Ascending aorta (tissue), 2 donors: ENCODE results near the gene STIM2. TPM values are rescaled to one million over a fixed set of nuclear protein-coding genes. Genes with fewer than 3 reads are reported as not detected.

Experiments used
- DNase-seq, 2 donors: peaks; one replicate each; pipeline ENCODE4 v3.0.0-alpha.2; 2019; ENCODE audit warnings: low spot score in 2 of 2
- H3K27ac ChIP-seq, 2 donors: fragments of 200-600 bp; sonication (generic); one replicate each; pipeline ENCODE4 v1.5.1; 2016 to 2017; ENCODE audit warnings: mild to moderate bottlenecking in 1 of 2
- H3K27me3 ChIP-seq: fragments of 200-600 bp; sonication (generic); one replicate; pipeline ENCODE4 v1.5.1; 2017
- H3K36me3 ChIP-seq, 2 donors: fragments of 200-600 bp; sonication (generic); one replicate each; pipeline ENCODE4 v1.5.1; 2016
- H3K4me1 ChIP-seq, 2 donors: fragments of 200-600 bp; sonication (generic); one replicate each; pipeline ENCODE4 v1.5.1; 2016 to 2017; ENCODE audit warnings: mild to moderate bottlenecking in 1 of 2
- H3K4me3 ChIP-seq, 2 donors: fragments of 200-600 bp; sonication (generic); one replicate each; pipeline ENCODE4 v1.5.1; 2016 to 2017; ENCODE audit warnings: mild to moderate bottlenecking in 1 of 2
- H3K9me3 ChIP-seq, 2 donors: fragments of 200-600 bp; sonication (generic); one replicate each; pipeline ENCODE4 v1.5.1; 2016
- CTCF ChIP-seq, 3 experiments: fragments of 200-600 bp in 2 of 3; fragments of 450-650 bp in 1 of 3; sonication (generic) in 2 of 3; IDR thresholded peaks; one replicate each; pipeline ENCODE4 v1.5.1; 2016 to 2019; ENCODE audit warnings: antibody characterized with exemption in 3 of 3, mild to moderate bottlenecking in 1 of 3, moderate library complexity in 1 of 3
- intact Hi-C: fragments of 100-400 bp; cut with DNase I; formaldehyde crosslinking; loops from one replicate; pipeline ENCODE4 v1.15.1; 2023
- total RNA-seq: library from RNA; depleted of rRNA; stranded (reverse); fragments of >200 nt; gene quantifications from one replicate; pipeline ENCODE4 v1.1.0, GENCODE V29; 2016

Gene STIM2
- total RNA-seq, 1 donor from 2014 or later: 17.2 TPM

DNA sequence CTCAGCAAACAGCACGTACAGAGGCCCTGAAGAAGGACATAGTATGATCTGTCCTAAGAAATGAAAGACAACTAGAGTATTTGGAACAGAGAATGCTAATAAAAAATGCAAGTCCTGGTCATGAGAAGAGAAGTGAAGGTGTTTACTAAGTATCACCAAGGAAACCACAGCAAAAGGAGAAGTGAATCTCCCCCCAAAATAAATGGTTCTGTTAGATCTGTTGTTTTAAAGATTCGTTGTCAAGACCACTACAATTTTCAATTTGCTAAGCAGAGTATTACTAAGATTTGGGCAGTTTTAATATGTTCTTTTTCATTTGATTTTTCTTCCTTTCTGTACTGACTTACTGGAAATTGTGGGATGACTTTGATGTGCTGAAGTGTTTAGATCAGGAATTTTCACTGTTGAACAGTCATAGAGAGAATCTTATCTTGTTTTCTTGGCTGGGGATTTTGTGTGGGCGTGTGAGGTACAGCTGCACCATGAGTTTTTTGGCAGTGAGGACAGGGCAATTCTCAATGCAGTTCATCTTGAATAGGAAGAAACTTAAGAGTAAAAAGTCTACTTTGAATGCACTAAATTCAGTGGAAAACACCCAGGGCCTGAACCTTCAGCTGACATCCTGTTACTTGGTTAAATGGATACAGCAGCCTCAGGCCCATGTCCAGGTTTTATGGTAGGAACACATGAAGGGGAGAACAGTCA lies 132.2 kb downstream of the STIM2 start:
- no peak overlapping the region for H3K27ac ChIP-seq
- intact Hi-C loops: no loop called here
- H3K36me3 ChIP-seq: no peaks in the 10 kb centered on the region
- H3K4me1 ChIP-seq: peaks cover 0 to 7% of the 10 kb centered on the region in 2 donors
- H3K4me3 ChIP-seq: no peak overlapping the region
- no peaks in the 10 kb centered on the region for H3K27me3 ChIP-seq
- H3K9me3 ChIP-seq: no peaks in the 10 kb centered on the region
- no peak for TF ChIP-seq CTCF (IDR thresholded peaks at IDR 0.05)
- DNase-seq: no peak

DNA sequence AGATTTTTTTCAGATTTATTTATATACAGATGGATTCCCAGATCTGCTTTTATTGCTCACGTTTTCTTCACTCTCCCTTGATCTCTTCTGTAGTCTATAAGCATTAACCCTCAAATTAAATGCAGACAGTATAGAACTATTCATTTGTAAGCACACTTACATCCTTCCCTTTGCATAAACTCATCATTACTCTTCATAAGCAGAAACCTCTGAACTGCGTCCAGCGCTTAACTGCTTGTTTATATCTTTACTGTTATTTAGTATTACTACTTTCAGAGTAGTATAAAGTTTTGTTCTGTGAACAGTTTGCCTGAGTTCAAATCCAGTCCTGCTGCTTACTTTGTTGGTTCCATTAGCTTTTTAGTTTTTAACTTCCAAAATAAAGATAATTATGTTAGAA lies 132.9 kb downstream of the STIM2 start:
- Histone ChIP-seq H3K27ac (no peak overlapping the region), H3K9me3 (no peaks in the 10 kb centered on the region), H3K36me3 (no peaks in the 10 kb centered on the region), H3K4me1 (peaks cover 0 to 7% of the 10 kb centered on the region in 2 donors), H3K4me3 (no peak overlapping the region), H3K27me3 (no peaks in the 10 kb centered on the region)
- intact Hi-C loops: no loop called here
- no peak for TF ChIP-seq CTCF (IDR thresholded peaks at IDR 0.05)
- no peak for DNase-seq

DNA sequence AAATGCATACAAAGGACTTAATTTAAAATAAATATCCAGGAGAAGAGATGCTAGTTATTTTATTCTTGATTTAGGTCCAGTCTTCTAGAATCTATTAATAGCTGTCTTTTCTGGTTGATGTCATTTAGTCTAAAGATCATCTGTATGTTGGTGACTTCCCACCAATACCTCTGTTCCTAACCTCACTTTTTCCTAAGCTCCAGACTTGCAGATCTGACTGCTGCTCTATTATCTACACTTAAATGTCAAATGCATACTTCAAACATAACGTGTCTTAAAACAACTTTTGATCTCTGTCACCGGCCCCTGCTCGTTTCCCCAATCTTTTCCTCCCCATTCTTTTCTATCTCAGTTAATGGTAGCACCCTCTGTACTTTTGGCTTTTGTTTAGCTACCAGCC lies 133.3 kb downstream of the STIM2 start:
- intact Hi-C loops: no loop called here

GRCh38 chr4:26995316-26995715 lies 134.7 kb downstream of the STIM2 start:
- H3K27ac ChIP-seq: no peak overlapping the region
- no peak overlapping the region for H3K4me3 ChIP-seq
- no peaks in the 10 kb centered on the region for H3K9me3 ChIP-seq
- no peak for TF ChIP-seq CTCF (IDR thresholded peaks at IDR 0.05)
- intact Hi-C loops: no loop called here
- no peaks in the 10 kb centered on the region for H3K36me3 ChIP-seq
- no peaks in the 10 kb centered on the region for H3K27me3 ChIP-seq
- H3K4me1 ChIP-seq: peaks cover 0 to 7% of the 10 kb centered on the region in 2 donors
- DNase-seq: no peak

More for the DNA sequence above, 133.3 kb downstream of the STIM2 start:
- Histone ChIP-seq H3K36me3 (no peaks in the 10 kb centered on the region), H3K27ac (no peak overlapping the region), H3K4me3 (no peak overlapping the region), H3K9me3 (no peaks in the 10 kb centered on the region), H3K27me3 (no peaks in the 10 kb centered on the region), H3K4me1 (peaks cover 0 to 7% of the 10 kb centered on the region in 2 donors)
- DNase-seq: no peak
- no peak for TF ChIP-seq CTCF (IDR thresholded peaks at IDR 0.05)

DNA sequence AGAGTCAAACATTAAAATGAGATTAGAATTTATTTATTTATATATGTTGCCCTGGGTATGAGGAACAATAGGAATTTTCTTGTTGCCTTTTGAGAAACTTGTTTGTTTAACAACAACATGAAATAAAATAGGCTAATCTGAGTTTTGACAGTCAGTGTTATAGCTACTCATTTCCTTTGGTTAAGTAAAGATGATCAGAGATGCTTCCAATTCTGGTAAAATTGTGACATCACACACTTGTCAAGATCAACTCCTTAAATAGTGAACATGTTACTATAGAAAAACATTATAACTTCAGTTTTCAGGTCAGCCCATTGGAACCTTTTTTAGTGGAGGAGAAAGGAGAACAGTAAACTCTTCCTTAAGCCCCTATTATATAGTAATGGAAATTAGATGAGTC lies 136.1 kb downstream of the STIM2 start:
- H3K4me3 ChIP-seq: no peak overlapping the region
- peaks cover 0 to 7% of the 10 kb centered on the region in 2 donors for H3K4me1 ChIP-seq
- H3K27ac ChIP-seq: no peak overlapping the region
- no peaks in the 10 kb centered on the region for H3K9me3 ChIP-seq
- TF ChIP-seq CTCF (IDR thresholded peaks at IDR 0.05): no peak
- intact Hi-C loops: no loop called here
- no peaks in the 10 kb centered on the region for H3K36me3 ChIP-seq
- no peaks in the 10 kb centered on the region for H3K27me3 ChIP-seq
- no peak for DNase-seq
